Endothelial cell of umbilical vein (primary cell): ENCODE measurements around the gene TRIM58.

Experiments used
- CTCF ChIP-seq, 2 donors: IDR thresholded peaks; 1 replicate in 1 of 2; 2 replicates in 1 of 2; pipeline ENCODE4 v1.5.1; 2011; ENCODE audit warnings: low read length in 2 of 2, mild to moderate bottlenecking in 2 of 2, moderate library complexity in 2 of 2, control low read depth in 1 of 2, inconsistent platforms in 1 of 2, low read depth in 1 of 2; ENCODE audit not compliant: insufficient read depth in 1 of 2; ENCODE audit errors: extremely low read depth in 1 of 2
- FOS ChIP-seq: IDR thresholded peaks from 2 replicates; pipeline ENCODE4 v1.6.1; 2011; ENCODE audit warnings: mild to moderate bottlenecking, low read length, moderate library complexity, borderline replicate concordance; ENCODE audit not compliant: insufficient read depth
- MAX ChIP-seq: IDR thresholded peaks from 2 replicates; pipeline ENCODE4 v1.6.1; 2011; ENCODE audit not compliant: insufficient read depth, insufficient read length
- POLR2A ChIP-seq: IDR thresholded peaks from 2 replicates; pipeline ENCODE4 v1.6.1; 2012; ENCODE audit warnings: low read depth, mild to moderate bottlenecking, control low read depth, low read length

- TF ChIP-seq CTCF (IDR thresholded peaks at IDR 0.05; ENCODE audit: extremely low read depth in 1 of 2, insufficient read depth in 1 of 2, low read depth in 1 of 2, low read length in 2 of 2) = no peak
- no peak for TF ChIP-seq POLR2A
- TF ChIP-seq FOS = no peak
- TF ChIP-seq MAX = no peak
Observed at GRCh38 chr1:247825362-247825761, 31.6 kb upstream of the TRIM58 start.
